GM19025 (cell line): ENCODE data around the gene CLIC5.

ENCODE experiments used
- ATAC-seq: cut with Tn5 transposase; IDR thresholded peaks from one replicate; pipeline ENCODE4 v1.9.1; 2021; ENCODE audit warnings: mild to moderate bottlenecking, low read depth, moderate library complexity; ENCODE audit not compliant: unreplicated experiment

Gene CLIC5

GRCh38 chr6:46015119-46015968 lies at the start of gene CLIC5:
TSS of gene CLIC5 (minus strand) at chr6:46015860. CDS start at chr6:46015542, 318 bp downstream.
- no peak for ATAC-seq

- no peak for ATAC-seq
Measured at GRCh38 chr6:46062991-46063390, 47.3 kb upstream of the CLIC5 start.

GRCh38 chr6:46062312-46062711 lies 46.7 kb upstream of the CLIC5 start:
- no peak for ATAC-seq

- no peak for ATAC-seq
Measured at GRCh38 chr6:46061497-46061896, 45.8 kb upstream of the CLIC5 start.

GRCh38 chr6:46059608-46060007 lies 43.9 kb upstream of the CLIC5 start:
- no peak for ATAC-seq

GRCh38 chr6:46058951-46059350 lies 43.3 kb upstream of the CLIC5 start:
- no peak for ATAC-seq

GRCh38 chr6:46057792-46058191 lies 42.1 kb upstream of the CLIC5 start:
- ATAC-seq = no peak

GRCh38 chr6:46056906-46057529 lies 41.4 kb upstream of the CLIC5 start:
- no peak for ATAC-seq

GRCh38 chr6:46054516-46054915 lies 38.9 kb upstream of the CLIC5 start:
- no peak for ATAC-seq

GRCh38 chr6:46053039-46053933 lies 37.6 kb upstream of the CLIC5 start:
- ATAC-seq = no peak

GRCh38 chr6:46052479-46052878 lies 36.8 kb upstream of the CLIC5 start:
- no peak for ATAC-seq

GRCh38 chr6:46051962-46052361 lies 36.3 kb upstream of the CLIC5 start:
- no peak for ATAC-seq

GRCh38 chr6:46050845-46051405 lies 35.3 kb upstream of the CLIC5 start:
- ATAC-seq = no peak

- ATAC-seq = no peak
Measured at GRCh38 chr6:46048646-46049297, 33.1 kb upstream of the CLIC5 start.

GRCh38 chr6:46046558-46047174 lies 31.0 kb upstream of the CLIC5 start:
- ATAC-seq = no peak

GRCh38 chr6:46044881-46045617 lies 29.4 kb upstream of the CLIC5 start:
- no peak for ATAC-seq

GRCh38 chr6:46042355-46042999 lies 26.8 kb upstream of the CLIC5 start:
- no peak for ATAC-seq

GRCh38 chr6:46040288-46040687 lies 24.6 kb upstream of the CLIC5 start:
- no peak for ATAC-seq

- ATAC-seq = no peak
Measured at GRCh38 chr6:46039646-46040045, 24.0 kb upstream of the CLIC5 start.
